Endothelial cell of umbilical vein (primary cell): ENCODE data around the gene TUBB4B. TPM values are rescaled to one million over a fixed set of nuclear protein-coding genes. Genes with fewer than 3 reads are reported as not detected.

Source experiments
- BruUV-seq: library from RNA; stranded (reverse); fragments of 400-500 nt; replicated peaks from 2 replicates; lab custom pipeline; 2021; lab: Mats Ljungman, UMichigan
- CTCF ChIA-PET: fragments of 300-600, 350-600 bp; sonication (Branson Sonifier 250); formaldehyde crosslinking; loops from one replicate; lab custom pipeline; 2021; ENCODE audit warnings: antibody characterized with exemption, inconsistent platforms; lab: Charles Lee
- POLR2A ChIA-PET: fragments of 300-600, 350-600 bp; sonication (Branson Sonifier 250); formaldehyde crosslinking; loops from one replicate; lab custom pipeline; 2021; ENCODE audit warnings: antibody characterized with exemption, inconsistent platforms; lab: Charles Lee
- DNase-seq: peaks from one replicate; pipeline ENCODE4 v3.0.0-alpha.2; 2011; ENCODE audit warnings: low read depth, low spot score
- FAIRE-seq: peaks from 2 replicates; lab custom pipeline; 2011; peaks lifted over from hg19 to GRCh38; lab: Jason Lieb, UNC
- H2AFZ ChIP-seq: 2 replicates; pipeline ENCODE4 v1.6.0; 2012; ENCODE audit warnings: low read depth, low read length, control low read depth, inconsistent platforms
- H3K27ac ChIP-seq: 2 replicates; pipeline ENCODE4 v1.5.1; 2011; ENCODE audit warnings: low read depth, mild to moderate bottlenecking, control low read depth, low read length, moderate library complexity; ENCODE audit not compliant: insufficient read depth
- H3K27me3 ChIP-seq, 2 experiments: 2 replicates each; pipeline versions ENCODE4 v1.6.0 to v1.6.1; 2011; ENCODE audit warnings: low read length in 2 of 2, mixed read lengths in 1 of 2; ENCODE audit not compliant: control insufficient read depth in 2 of 2, insufficient read depth in 2 of 2
- H3K36me3 ChIP-seq, 2 experiments: 2 replicates in 1 of 2; 3 replicates in 1 of 2; pipeline ENCODE4 v1.5.1; 2011; ENCODE audit warnings: low read length in 2 of 2, mild to moderate bottlenecking in 1 of 2, moderate library complexity in 1 of 2; ENCODE audit not compliant: control insufficient read depth in 2 of 2, insufficient read depth in 2 of 2; ENCODE audit errors: extremely low read depth in 1 of 2
- H3K4me1 ChIP-seq: 3 replicates; pipeline ENCODE4 v1.5.1; 2011; ENCODE audit warnings: mild to moderate bottlenecking, low read length; ENCODE audit not compliant: control insufficient read depth, insufficient read depth; ENCODE audit errors: extremely low read depth
- H3K4me2 ChIP-seq: 2 replicates; pipeline ENCODE4 v1.6.1; 2011; ENCODE audit warnings: low read length, control low read depth, mixed read lengths; ENCODE audit not compliant: insufficient read depth
- H3K4me3 ChIP-seq, 3 experiments: fragments of 200-600 bp in 1 of 3; sonication (generic), shearing (Covaris generic) in 1 of 3; replicated peaks in 1 of 3; 2 replicates each; pipeline ENCODE4 v1.5.1; 2011 to 2016; ENCODE audit warnings: control low read depth in 3 of 3, low read length in 3 of 3, mild to moderate bottlenecking in 2 of 3, inconsistent platforms in 1 of 3, low read depth in 1 of 3, moderate library complexity in 1 of 3; ENCODE audit not compliant: insufficient read depth in 1 of 3
- H3K79me2 ChIP-seq: 2 replicates; pipeline ENCODE4 v1.6.0; 2012; ENCODE audit warnings: low read length, inconsistent platforms; ENCODE audit not compliant: control insufficient read depth, insufficient read depth
- H3K9ac ChIP-seq: replicated peaks from 2 replicates; pipeline ENCODE3; 2011; ENCODE audit warnings: low read length, control low read depth; ENCODE audit not compliant: insufficient read depth; ENCODE audit errors: extremely low read depth
- H3K9me1 ChIP-seq: replicated peaks from 3 replicates; pipeline ENCODE4 v1.6.0; 2011; ENCODE audit warnings: mild to moderate bottlenecking, low read length; ENCODE audit not compliant: control insufficient read depth, insufficient read depth; ENCODE audit errors: extremely low read depth
- H3K9me3 ChIP-seq: replicated peaks from 2 replicates; pipeline ENCODE4 v1.5.1; 2012; ENCODE audit warnings: low read length, inconsistent platforms; ENCODE audit not compliant: control insufficient read depth, insufficient read depth
- H4K20me1 ChIP-seq: replicated peaks from 2 replicates; pipeline ENCODE3; 2011; ENCODE audit warnings: mild to moderate bottlenecking, low read length; ENCODE audit not compliant: control insufficient read depth, insufficient read depth; ENCODE audit errors: extremely low read depth
- CTCF ChIP-seq, 2 donors: IDR thresholded peaks; 1 replicate in 1 of 2; 2 replicates in 1 of 2; pipeline ENCODE4 v1.5.1; 2011; ENCODE audit warnings: low read length in 2 of 2, mild to moderate bottlenecking in 2 of 2, moderate library complexity in 2 of 2, control low read depth in 1 of 2, inconsistent platforms in 1 of 2, low read depth in 1 of 2; ENCODE audit not compliant: insufficient read depth in 1 of 2; ENCODE audit errors: extremely low read depth in 1 of 2
- EZH2 ChIP-seq: IDR thresholded peaks from 2 replicates; pipeline ENCODE4 v1.6.1; 2012; ENCODE audit warnings: borderline replicate concordance, low read depth, mild to moderate bottlenecking, moderate library complexity, low read length, inconsistent platforms; ENCODE audit not compliant: severe bottlenecking
- FOS ChIP-seq: IDR thresholded peaks from 2 replicates; pipeline ENCODE4 v1.6.1; 2011; ENCODE audit warnings: mild to moderate bottlenecking, low read length, moderate library complexity, borderline replicate concordance; ENCODE audit not compliant: insufficient read depth
- GATA2 ChIP-seq: IDR thresholded peaks from 2 replicates; pipeline ENCODE4 v1.7.0; 2011; ENCODE audit warnings: low read depth, mild to moderate bottlenecking, moderate library complexity, mixed read lengths, low read length; ENCODE audit not compliant: insufficient read length, insufficient read depth
- JUN ChIP-seq: IDR thresholded peaks from 2 replicates; pipeline ENCODE4 v1.6.1; 2011; ENCODE audit warnings: borderline replicate concordance, low read depth; ENCODE audit not compliant: insufficient read length, insufficient read depth
- MYC ChIP-seq: IDR thresholded peaks from one replicate; pipeline ENCODE4 v1.6.1; 2011; ENCODE audit warnings: mild to moderate bottlenecking, low read depth, low read length
- POLR2A ChIP-seq: IDR thresholded peaks from 2 replicates; pipeline ENCODE4 v1.6.1; 2012; ENCODE audit warnings: low read depth, mild to moderate bottlenecking, control low read depth, low read length
- POLR2AphosphoS5 ChIP-seq: IDR thresholded peaks from 2 replicates; pipeline ENCODE4 v1.6.1; 2012; ENCODE audit warnings: low read depth, mild to moderate bottlenecking, control low read depth, low read length, moderate library complexity; ENCODE audit not compliant: insufficient read depth
- dilution Hi-C: fragments of 300-500 bp; cut with MboI; formaldehyde crosslinking; loops from one replicate; pipeline ENCODE4 v1.15.0; 2019; ENCODE audit warnings: low sequenced_read_pairs; ENCODE audit not compliant: extremely low pct_ligation_motif_present
- intact Hi-C: fragments of 100-400 bp; cut with micrococcal nuclease; formaldehyde crosslinking; loops from one replicate; pipeline ENCODE4 v1.10.0; 2022
- polyA plus RNA-seq, 4 experiments: library from polyadenylated mRNA; depleted of rRNA in 3 of 4; stranded (reverse) in 3 of 4; unstranded in 1 of 4; fragments of >200 nt; gene quantifications; 2 replicates each; pipeline versions ENCODE4 v1.2.1 to v1.2.3, GENCODE V29; 2011 to 2012; ENCODE audit warnings: missing spikeins in 1 of 4
- total RNA-seq: library from RNA; stranded (reverse); gene quantifications from 2 replicates; pipeline ENCODE4 v1.2.3, GENCODE V29; 2021
- TF ChIP-seq, protein P1 (sequence below): IDR thresholded peaks from 2 replicates; pipeline ENCODE4 v1.6.1; 2011; ENCODE audit not compliant: insufficient read depth, insufficient read length

Gene TUBB4B
- total and polyA plus RNA-seq, 2 donors (not counting 3 experiments of a cell fraction or from before 2014, with no cell fraction given), result 418 to 558 TPM

DNA sequence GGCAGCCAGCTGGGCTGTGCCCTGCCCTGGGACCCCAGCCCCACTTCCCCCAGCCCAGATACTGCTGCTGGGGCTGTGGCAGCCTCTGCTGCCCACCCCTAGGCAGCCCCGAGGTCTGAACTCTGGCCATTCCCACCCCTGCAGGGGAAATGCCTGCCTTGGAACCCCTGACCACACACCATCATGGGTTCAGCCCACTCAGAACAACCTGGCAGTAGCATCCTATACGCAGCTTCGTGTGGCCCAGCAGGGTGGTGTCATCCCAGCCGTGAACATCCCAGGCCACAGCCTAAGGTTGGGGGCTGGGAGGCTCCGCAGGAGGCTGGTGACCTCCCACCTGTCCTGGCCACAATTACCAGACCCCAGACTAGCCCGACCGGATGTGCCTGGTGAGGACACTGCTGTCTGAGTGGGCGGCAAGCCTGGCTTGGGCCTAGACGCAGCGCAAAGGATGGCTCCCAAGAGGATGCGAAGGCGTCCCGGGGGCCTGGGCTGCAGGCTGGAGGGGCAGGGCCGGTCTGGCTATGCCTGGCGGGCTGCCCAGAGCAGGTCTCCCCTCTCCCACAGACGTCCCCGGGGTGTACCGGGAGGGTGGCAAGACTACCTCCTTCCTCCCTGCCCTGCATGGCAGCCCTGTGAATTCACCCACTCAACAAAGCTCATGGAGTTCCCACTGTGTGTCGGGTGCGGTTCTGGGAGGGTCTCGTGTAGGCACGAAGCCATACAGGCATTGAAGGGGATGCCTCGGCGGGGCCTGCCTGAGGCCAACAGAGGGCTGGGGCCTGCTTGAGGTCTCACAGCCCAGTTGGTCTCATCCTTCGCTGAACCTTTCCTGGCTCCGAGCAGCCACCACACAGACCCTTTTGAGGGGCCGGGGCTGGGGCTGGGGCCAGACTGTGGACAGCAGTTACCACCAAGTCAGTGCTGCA, 11.9 kb upstream of the TUBB4B start:
- TF ChIP-seq MYC (no peak), FOS (no peak), JUN (no peak), GATA2 (no peak), POLR2AphosphoS5 (no peak), CTCF (IDR thresholded peaks at IDR 0.05; ENCODE audit: extremely low read depth in 1 of 2, insufficient read depth in 1 of 2, low read depth in 1 of 2, low read length in 2 of 2) (no peak), POLR2A (no peak), EZH2 (no peak)
- TF ChIP-seq, protein P1, sequence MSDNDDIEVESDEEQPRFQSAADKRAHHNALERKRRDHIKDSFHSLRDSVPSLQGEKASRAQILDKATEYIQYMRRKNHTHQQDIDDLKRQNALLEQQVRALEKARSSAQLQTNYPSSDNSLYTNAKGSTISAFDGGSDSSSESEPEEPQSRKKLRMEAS, result no peak
- POLR2A ChIA-PET, result interaction anchor here (2.6 kb wide), 1 partner anchor 12 kb away, joined by 6 read pairs; the partner anchor contains the start of gene TUBB4B
- no peak overlapping the region for H2AFZ ChIP-seq
- intact Hi-C loops, result no loop called here
- H3K4me2 ChIP-seq, result no peak overlapping the region
- no peaks in the 10 kb centered on the region for H3K9me1 ChIP-seq
- H3K9me3 ChIP-seq, result no peaks in the 10 kb centered on the region
- H3K9ac ChIP-seq, result no peak overlapping the region
- H3K4me1 ChIP-seq, result no peaks in the 10 kb centered on the region
- dilution Hi-C loops, result no loop called here
- no peaks in the 10 kb centered on the region for H3K36me3 ChIP-seq
- no peaks in the 10 kb centered on the region for H3K79me2 ChIP-seq
- no peak overlapping the region for H3K4me3 ChIP-seq
- CTCF ChIA-PET, result no interaction called here
- no peak overlapping the region for H3K27ac ChIP-seq
- no peak for DNase-seq
- no peaks in the 10 kb centered on the region for H4K20me1 ChIP-seq
- no peaks in the 10 kb centered on the region for H3K27me3 ChIP-seq
- FAIRE-seq, result no peak
- BruUV-seq, result no TSS peak
